Muscle layer of colon (tissue), 2 donors: ENCODE measurements around the gene BTN2A1.
"Not testable (repeated sequence)": the region's sequence is repeated elsewhere in the genome, so short reads cannot be mapped to it uniquely, and the experiment has no call there.

Source experiments
- H3K27ac ChIP-seq: one replicate; pipeline ENCODE4 v1.7.0; 2013; ENCODE audit warnings: low read depth, mild to moderate bottlenecking, low read length, moderate library complexity
- H3K27me3 ChIP-seq, 2 donors: one replicate each; pipeline ENCODE4 v1.7.0; 2013; ENCODE audit warnings: low read length in 2 of 2, mild to moderate bottlenecking in 2 of 2; ENCODE audit not compliant: insufficient read depth in 2 of 2, control insufficient read depth in 1 of 2
- H3K36me3 ChIP-seq: one replicate; pipeline ENCODE4 v1.7.0; 2013; ENCODE audit warnings: mild to moderate bottlenecking, low read length; ENCODE audit not compliant: insufficient read depth
- H3K4me1 ChIP-seq: one replicate; pipeline ENCODE4 v1.7.0; 2013; ENCODE audit warnings: mild to moderate bottlenecking, low read length; ENCODE audit not compliant: insufficient read depth
- H3K4me3 ChIP-seq, 2 donors: one replicate each; pipeline ENCODE4 v1.7.0; 2013; ENCODE audit warnings: low read length in 2 of 2, low read depth in 1 of 2, mild to moderate bottlenecking in 1 of 2, moderate library complexity in 1 of 2
- H3K9ac ChIP-seq: one replicate; pipeline ENCODE4 v1.7.0; 2013; ENCODE audit warnings: low read length
- H3K9me3 ChIP-seq: one replicate; pipeline ENCODE4 v1.7.0; 2013; ENCODE audit warnings: mild to moderate bottlenecking, low read length
- donor health status: abdominal sarcoma.
- donor health status: Adenocarcinoma of cecum.

The BTN2A1 gene

DNA sequence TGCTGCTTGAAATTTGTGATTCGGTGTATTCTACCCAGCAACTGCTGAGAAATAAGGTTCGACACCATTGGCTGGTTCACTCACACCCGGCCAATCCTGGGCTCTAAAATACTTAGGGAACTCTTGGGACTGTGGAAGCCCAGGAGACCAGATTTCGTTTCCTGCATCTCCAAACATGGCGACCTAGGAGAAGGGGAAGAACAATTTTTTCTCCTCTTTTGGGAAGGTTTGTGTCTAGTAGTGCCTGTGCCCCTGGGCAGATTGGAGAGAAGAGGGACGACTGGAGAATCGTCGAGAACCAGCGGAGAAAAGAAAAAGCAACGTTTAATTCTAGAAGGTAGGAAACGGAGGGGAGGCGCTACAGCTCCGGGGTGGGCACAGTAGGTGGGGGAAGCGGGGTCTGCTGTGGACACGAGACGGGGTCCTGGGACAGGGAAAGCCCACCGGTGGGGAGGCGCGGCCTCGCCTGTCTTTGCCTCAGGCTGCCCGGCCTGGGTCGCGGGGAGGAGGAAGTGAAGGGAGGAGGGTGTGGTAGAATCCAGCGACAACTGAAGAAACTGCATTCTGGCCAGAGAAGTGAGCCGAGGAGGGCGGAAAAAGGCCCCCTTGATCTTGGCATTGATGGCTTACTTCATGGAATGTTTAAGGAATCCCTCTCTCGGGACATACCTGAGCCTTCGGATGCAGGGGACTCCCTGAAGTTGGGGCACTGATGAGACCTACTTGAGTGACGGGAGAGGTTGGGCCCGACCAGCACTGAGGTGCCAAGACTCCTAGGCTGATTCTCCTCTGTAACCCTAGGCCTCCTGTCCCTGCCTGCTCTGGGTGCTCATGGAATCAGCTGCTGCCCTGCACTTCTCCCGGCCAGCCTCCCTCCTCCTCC, at the start of gene BTN2A1:
TSS of gene BTN2A1 (plus strand) at position 150 of the 883 bp plus-strand sequence. CDS start at position 832, 682 bp downstream.
- Histone ChIP-seq H3K9ac (peak within 1 kb of the TSS; percentile 83), H3K27me3 (no peaks in the 10 kb centered on the region), H3K36me3 (peaks cover 25% of the 10 kb centered on the region), H3K27ac (peak within 1 kb of the TSS; percentile 92), H3K4me3 (peak within 1 kb of the TSS; percentile 89 to 94), H3K4me1 (peaks cover 41% of the 10 kb centered on the region), H3K9me3 (no peaks in the 10 kb centered on the region)

DNA sequence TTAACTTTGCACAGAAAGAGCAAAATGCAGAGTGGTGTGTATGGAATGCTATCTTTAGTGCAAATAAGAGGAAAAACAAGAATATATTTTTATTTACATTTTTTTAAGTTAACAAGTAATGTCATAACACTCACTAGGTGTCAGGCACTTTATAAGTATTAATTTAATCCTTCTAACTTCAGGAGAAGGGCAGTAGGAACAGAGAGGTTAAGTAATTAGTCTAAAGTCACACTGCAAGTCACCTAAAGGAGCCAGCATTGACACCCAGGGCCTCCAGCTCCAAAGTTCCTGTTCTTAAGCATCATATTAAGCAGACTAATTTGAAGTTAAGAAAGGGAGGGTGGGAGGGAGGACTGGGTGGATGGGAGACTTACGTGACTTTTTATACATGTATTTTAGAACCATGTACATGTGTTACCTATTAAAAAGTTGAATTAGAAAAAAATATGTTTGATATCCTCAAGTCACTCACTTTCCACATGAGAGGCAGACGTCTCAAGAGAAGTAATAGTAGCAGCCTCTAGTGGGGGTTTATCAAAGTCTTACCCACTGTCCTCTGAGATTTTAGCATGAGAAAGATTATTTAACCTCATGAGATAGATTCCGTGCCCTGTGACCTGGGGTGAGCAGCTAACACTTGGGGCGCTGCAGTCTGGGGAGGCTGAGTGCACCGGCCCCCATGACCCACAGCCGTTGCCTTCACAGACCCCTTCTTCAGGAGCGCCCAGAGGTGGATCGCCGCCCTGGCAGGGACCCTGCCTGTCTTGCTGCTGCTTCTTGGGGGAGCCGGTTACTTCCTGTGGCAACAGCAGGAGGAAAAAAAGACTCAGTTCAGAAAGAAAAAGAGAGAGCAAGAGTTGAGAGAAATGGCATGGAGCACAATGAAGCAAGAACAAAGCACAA, 48.7 kb upstream of the BTN2A1 start:
- H3K4me1 ChIP-seq: no peaks in the 10 kb centered on the region
- H3K27me3 ChIP-seq: no peaks in the 10 kb centered on the region
- no peak overlapping the region for H3K4me3 ChIP-seq
- peaks cover 57% of the 10 kb centered on the region for H3K36me3 ChIP-seq
- no peak overlapping the region for H3K9ac ChIP-seq
- no peaks in the 10 kb centered on the region for H3K9me3 ChIP-seq
- H3K27ac ChIP-seq: no peak overlapping the region

DNA sequence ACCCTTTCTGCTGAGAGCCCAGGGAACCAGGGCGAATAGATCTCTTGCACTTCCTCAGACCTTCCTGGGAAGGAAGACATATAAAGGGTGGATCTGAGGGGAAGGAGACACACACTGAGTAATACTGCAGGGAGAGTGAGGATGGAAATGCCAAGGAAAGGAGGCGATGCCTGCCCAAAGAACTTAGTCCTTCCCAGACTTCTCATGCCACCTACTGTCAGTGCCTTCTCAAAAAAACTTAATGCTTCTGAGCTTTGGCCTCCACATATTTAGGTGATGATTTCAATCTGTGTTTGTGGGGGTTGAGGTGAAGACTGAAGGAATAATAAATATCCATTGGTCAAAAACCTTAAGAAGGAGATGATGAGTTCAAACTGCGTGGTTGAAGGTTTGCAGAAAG, 46.0 kb upstream of the BTN2A1 start:
- H3K4me3 ChIP-seq: no peak overlapping the region
- H3K9me3 ChIP-seq: no peaks in the 10 kb centered on the region
- H3K36me3 ChIP-seq: peaks cover 43% of the 10 kb centered on the region
- H3K9ac ChIP-seq: no peak overlapping the region
- no peaks in the 10 kb centered on the region for H3K27me3 ChIP-seq
- H3K27ac ChIP-seq: no peak overlapping the region
- no peaks in the 10 kb centered on the region for H3K4me1 ChIP-seq

DNA sequence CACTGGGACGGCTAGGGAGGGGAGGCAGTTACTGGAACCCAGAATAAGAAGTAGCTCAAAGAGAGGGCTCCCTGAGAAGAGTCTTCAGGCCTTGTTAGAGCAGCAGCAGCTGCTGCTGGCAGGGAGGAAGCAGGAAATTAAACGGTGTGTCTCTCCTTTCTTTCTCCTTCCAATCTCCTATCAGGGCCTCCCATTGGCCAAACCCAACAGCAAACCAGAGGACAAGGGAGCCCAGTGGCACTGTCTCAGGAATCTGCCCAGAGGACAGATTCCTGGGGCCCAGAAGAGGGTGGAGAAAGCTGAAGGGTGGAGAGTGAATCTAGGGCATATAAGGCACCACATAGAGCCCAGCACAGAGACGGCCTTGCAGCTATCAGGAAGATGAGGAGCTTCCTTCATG, 45.5 kb upstream of the BTN2A1 start:
- H3K9ac ChIP-seq: no peak overlapping the region
- peaks cover 38% of the 10 kb centered on the region for H3K36me3 ChIP-seq
- no peak overlapping the region for H3K27ac ChIP-seq
- H3K4me3 ChIP-seq: no peak overlapping the region
- no peaks in the 10 kb centered on the region for H3K9me3 ChIP-seq
- H3K27me3 ChIP-seq: no peaks in the 10 kb centered on the region
- H3K4me1 ChIP-seq: no peaks in the 10 kb centered on the region

DNA sequence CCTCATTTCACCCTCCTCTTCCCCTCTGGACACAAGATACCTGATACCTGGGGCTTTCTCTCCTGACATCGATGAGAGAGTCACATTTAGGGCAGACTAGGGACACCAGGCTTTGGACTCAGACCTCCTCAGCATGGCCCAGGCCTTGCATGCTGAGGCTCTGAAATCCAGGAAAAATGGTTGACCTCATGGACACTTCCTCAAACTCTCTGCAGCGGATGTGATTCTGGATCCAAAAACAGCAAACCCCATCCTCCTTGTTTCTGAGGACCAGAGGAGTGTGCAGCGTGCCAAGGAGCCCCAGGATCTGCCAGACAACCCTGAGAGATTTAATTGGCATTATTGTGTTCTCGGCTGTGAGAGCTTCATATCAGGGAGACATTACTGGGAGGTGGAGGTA, 44.8 kb upstream of the BTN2A1 start:
- Histone ChIP-seq H3K4me3 (no peak overlapping the region), H3K27me3 (no peaks in the 10 kb centered on the region), H3K9me3 (no peaks in the 10 kb centered on the region), H3K9ac (no peak overlapping the region), H3K27ac (no peak overlapping the region), H3K4me1 (no peaks in the 10 kb centered on the region), H3K36me3 (peaks cover 31% of the 10 kb centered on the region)

DNA sequence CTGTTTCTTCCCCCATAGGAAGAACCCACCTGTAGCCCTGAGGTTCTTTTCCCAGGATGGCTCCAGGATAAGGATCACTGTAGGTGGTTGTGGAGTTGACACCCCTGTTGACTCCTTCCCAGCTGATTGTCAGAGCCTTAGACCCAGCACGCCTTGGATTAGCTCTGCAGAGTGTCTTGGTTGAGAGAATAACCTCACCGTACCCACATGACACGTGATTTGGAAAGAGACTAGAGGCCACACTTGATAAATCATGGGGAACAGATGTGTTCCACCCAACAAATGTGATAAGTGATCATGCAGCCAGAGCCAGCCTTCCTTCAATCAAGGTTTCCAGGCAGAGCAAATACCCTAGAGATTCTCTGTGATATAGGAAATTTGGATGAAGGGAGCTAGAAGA, 43.5 kb upstream of the BTN2A1 start:
- Histone ChIP-seq H3K9ac (no peak overlapping the region), H3K4me1 (no peaks in the 10 kb centered on the region), H3K9me3 (no peaks in the 10 kb centered on the region), H3K4me3 (no peak overlapping the region), H3K27ac (no peak overlapping the region), H3K27me3 (no peaks in the 10 kb centered on the region), H3K36me3 (peaks cover 23% of the 10 kb centered on the region)

DNA sequence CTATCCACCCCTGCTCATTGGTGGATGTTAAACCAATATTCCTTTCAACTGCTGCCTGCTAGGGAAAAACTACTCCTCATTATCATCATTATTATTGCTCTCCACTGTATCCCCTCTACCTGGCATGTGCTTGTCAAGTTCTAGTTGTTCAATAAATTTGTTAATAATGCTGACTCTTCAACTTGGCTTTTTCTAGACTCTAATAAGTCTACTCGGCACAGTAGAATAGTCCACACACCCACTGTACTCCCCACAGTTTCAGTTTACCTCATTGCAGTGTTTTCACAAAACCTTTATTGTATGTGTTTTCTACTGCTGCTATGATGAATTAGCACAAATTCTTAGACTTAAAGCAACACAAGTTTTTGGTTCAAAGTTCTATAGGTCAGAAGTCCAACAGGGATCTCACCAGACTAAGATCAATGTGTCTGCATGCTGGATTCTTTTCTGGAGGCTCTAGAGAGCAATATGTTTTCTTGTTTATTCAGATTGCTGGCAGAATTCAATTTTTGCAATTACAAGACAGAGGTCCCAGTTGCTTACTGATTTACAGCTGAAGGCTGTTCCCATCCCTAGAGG, 42.6 kb upstream of the BTN2A1 start:
- Histone ChIP-seq H3K9me3 (no peaks in the 10 kb centered on the region), H3K9ac (no peak overlapping the region), H3K4me1 (peaks cover 2% of the 10 kb centered on the region), H3K36me3 (peaks cover 14% of the 10 kb centered on the region), H3K4me3 (no peak overlapping the region), H3K27ac (no peak overlapping the region), H3K27me3 (no peaks in the 10 kb centered on the region)

DNA sequence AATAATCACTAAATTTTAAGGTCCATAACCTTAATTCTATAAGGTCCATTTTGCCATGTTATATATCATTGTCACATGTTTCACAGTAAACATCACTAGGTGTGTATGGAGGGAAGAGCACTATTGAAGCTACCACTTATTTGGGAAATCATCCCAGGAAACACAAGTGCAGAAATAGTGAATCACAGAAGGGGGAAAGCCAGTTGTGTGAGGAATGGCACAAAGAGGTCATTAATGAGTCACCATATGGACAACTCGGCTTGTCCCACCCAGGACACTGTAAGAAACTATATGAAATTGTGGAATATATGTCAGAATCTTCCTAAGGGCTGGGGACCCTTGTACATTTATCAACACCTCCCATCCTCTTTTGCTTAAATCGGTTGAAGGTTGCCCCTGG, 42.0 kb upstream of the BTN2A1 start:
- no peaks in the 10 kb centered on the region for H3K9me3 ChIP-seq
- H3K4me3 ChIP-seq: no peak overlapping the region
- peaks cover 11% of the 10 kb centered on the region for H3K36me3 ChIP-seq
- no peaks in the 10 kb centered on the region for H3K27me3 ChIP-seq
- peaks cover 9% of the 10 kb centered on the region for H3K4me1 ChIP-seq
- H3K9ac ChIP-seq: no peak overlapping the region
- H3K27ac ChIP-seq: no peak overlapping the region

DNA sequence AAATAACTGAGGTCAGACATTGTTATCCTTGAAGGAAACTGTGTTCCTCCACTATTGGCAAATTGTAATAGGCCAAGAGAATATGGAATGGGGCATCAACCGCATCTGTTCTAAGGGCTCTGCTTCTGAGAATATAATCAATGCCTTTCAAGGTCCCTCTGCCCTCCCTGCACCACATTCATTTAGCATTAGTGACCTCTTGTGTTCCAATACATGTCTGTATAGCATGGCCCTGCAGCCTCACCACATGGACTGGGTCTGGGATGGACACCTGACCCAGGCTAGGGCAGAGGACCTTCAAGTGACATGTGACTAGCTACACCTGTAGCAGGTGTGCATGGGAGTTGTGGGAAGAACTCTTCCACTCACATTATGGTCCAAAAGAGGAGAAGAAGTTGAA, 41.5 kb upstream of the BTN2A1 start:
- Histone ChIP-seq H3K4me3 (no peak overlapping the region), H3K27me3 (no peaks in the 10 kb centered on the region), H3K4me1 (peaks cover 10% of the 10 kb centered on the region), H3K27ac (no peak overlapping the region), H3K36me3 (peaks cover 11% of the 10 kb centered on the region), H3K9me3 (no peaks in the 10 kb centered on the region), H3K9ac (no peak overlapping the region)

DNA sequence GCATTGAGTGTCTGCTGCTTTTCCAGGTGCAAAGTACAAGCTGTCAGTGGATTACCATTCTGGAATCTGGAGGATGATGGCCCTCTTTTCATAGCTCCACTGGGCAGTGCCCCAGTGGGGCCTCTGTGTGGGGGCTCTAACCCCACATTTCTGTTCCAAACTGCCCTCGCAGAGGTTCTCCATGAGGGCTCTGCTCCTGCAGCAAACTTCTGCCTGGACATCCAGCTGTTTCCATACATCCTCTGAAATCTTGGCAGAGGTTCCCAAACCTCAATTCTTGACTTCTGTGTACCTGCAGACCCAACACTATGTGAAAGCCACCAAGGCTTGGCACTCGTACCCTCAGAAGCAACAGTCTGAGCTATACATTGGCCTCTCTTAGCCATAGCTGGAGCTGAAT, 39.7 kb upstream of the BTN2A1 start:
- H3K4me3 ChIP-seq, H3K27me3 ChIP-seq, H3K9me3 ChIP-seq: not testable (repeated sequence)

DNA sequence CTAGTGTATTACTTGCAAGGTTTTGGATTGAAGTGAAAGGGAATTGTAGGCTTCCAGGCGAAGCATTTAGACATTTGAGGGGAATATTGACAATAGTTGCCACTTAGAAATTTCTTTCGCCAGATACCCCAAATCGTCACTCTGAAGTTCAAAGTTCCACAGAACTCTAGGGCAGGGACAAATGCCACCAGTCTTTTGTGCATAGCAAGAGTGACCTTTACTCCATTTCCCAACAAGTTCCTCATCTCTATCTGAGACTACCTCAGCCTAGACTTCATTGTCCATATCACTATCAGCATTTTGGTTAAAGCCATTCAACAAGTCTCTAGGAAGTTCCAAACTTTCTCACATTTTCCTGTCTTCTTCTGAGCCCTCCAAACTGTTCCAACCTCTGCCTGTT, 39.0 kb upstream of the BTN2A1 start:
- not testable (repeated sequence) for H3K27ac ChIP-seq, H3K9me3 ChIP-seq, H3K9ac ChIP-seq, H3K36me3 ChIP-seq, H3K27me3 ChIP-seq, H3K4me3 ChIP-seq
- peaks cover 15% of the 10 kb centered on the region for H3K4me1 ChIP-seq

More for the DNA sequence above, 39.7 kb upstream of the BTN2A1 start:
- peaks cover 15% of the 10 kb centered on the region for H3K4me1 ChIP-seq
- H3K36me3 ChIP-seq, H3K9ac ChIP-seq, H3K27ac ChIP-seq: not testable (repeated sequence)
